SU-DHL-6 (cell line): ENCODE results near the gene TRIM27.

Experiments
- H2AFZ ChIP-seq: fragments of 200-600 bp; sonication (generic); 2 replicates; pipeline ENCODE4 v1.6.1; 2014; ENCODE audit warnings: low read depth, mild to moderate bottlenecking, moderate library complexity, mixed read lengths, antibody characterized with exemption, low read length; ENCODE audit not compliant: severe bottlenecking
- H3F3A ChIP-seq: fragments of 200-600 bp; shearing (Covaris generic); 2 replicates; pipeline ENCODE4 v1.6.0; 2016; ENCODE audit warnings: antibody characterized with exemption, mild to moderate bottlenecking; ENCODE audit not compliant: insufficient read depth
- H3K27ac ChIP-seq: fragments of 200-600 bp; sonication (generic); 2 replicates; pipeline ENCODE4 v1.5.1; 2016; ENCODE audit warnings: low read depth, mild to moderate bottlenecking, low read length, moderate library complexity, mixed read lengths
- H3K27me3 ChIP-seq: fragments of 200-600 bp; sonication (generic), shearing (Covaris generic); 2 replicates; pipeline ENCODE4 v1.6.0; 2014; ENCODE audit warnings: mild to moderate bottlenecking, low read length
- H3K36me3 ChIP-seq: fragments of 200-600 bp; sonication (generic); 2 replicates; pipeline ENCODE4 v1.6.1; 2014; ENCODE audit warnings: mild to moderate bottlenecking, low read length, mixed read lengths
- H3K4me2 ChIP-seq: fragments of 300-600, 200-600 bp; shearing (Covaris generic), sonication (generic); 2 replicates; pipeline ENCODE4 v1.6.0; 2014; ENCODE audit warnings: low read length, low read depth, mild to moderate bottlenecking; ENCODE audit not compliant: poor library complexity, severe bottlenecking
- H3K4me3 ChIP-seq: fragments of 200-600 bp; sonication (generic); 2 replicates; pipeline ENCODE4 v1.5.1; 2014; ENCODE audit warnings: antibody characterized with exemption, low read length, mild to moderate bottlenecking, mixed read lengths; ENCODE audit not compliant: insufficient read depth, poor library complexity, severe bottlenecking
- H3K79me2 ChIP-seq: fragments of 200-600 bp; sonication (generic); 2 replicates; pipeline ENCODE4 v1.6.1; 2014; ENCODE audit warnings: mild to moderate bottlenecking, low read length, moderate library complexity; ENCODE audit not compliant: insufficient read depth
- H3K9ac ChIP-seq: fragments of 200-600 bp; sonication (generic); 2 replicates; pipeline ENCODE4 v1.7.0; 2014; ENCODE audit warnings: mild to moderate bottlenecking, low read length
- H3K9me2 ChIP-seq: fragments of 200-600 bp; sonication (generic); replicated peaks from 2 replicates; pipeline ENCODE4 v1.6.1; 2014; ENCODE audit warnings: low read length; ENCODE audit not compliant: insufficient read depth
- H3K9me3 ChIP-seq: fragments of 200-600 bp; sonication (generic); 2 replicates; pipeline ENCODE4 v1.6.1; 2014; ENCODE audit warnings: low read length, mixed read lengths; ENCODE audit not compliant: insufficient read depth
- H4K20me1 ChIP-seq: fragments of 200-600 bp; sonication (generic); 2 replicates; pipeline ENCODE4 v1.6.1; 2014; ENCODE audit warnings: low read depth, mild to moderate bottlenecking, antibody characterized with exemption, low read length, moderate library complexity, mixed read lengths
- EZH2phosphoT487 ChIP-seq: fragments of 200-600 bp; sonication (generic), shearing (Covaris generic); conservative IDR thresholded peaks from 2 replicates; pipeline ENCODE4 v1.6.1; 2018; ENCODE audit warnings: mild to moderate bottlenecking, antibody characterized with exemption, low read length, moderate library complexity, mixed read lengths
- TF ChIP-seq, protein P1 (sequence below): fragments of 200-600 bp; sonication (generic); IDR thresholded peaks from one replicate; pipeline ENCODE4 v1.5.1; 2017; ENCODE audit warnings: antibody characterized with exemption, mild to moderate bottlenecking, low read length, moderate library complexity; ENCODE audit not compliant: insufficient read depth, poor library complexity, severe bottlenecking

TRIM27 gene

DNA sequence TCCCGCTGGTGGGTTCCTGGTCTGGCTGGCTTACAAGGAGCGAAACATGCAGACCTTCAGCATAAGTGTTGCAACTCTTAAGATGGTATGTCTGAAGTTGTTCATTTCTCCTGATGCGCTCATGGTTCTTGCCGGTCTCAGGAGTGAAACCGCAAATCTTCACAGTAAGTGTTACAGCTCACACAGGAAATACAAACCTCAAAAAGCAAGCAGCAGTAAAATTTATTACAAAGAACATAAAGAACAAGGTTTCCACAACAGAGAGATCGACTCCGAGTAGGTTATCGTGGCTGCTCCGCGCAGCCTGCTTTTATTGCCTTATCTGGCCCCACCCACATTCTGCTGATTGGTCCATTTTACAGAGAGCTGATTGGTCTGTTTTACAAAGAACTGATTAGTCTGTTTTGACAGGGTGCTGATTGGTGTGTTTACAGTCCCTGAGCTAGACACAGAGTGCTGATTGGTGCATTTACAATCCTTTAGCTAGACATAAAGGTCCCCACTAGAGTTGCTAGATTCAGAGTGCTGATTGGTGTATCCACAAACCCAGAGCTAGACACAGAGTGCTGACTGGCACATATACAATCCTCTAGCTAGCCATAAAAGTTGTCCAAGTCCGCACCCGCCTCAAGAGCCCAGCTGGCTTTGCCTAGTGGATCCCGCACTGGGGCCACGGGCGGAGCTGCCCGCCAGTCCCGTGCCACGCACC lies 39.2 kb downstream of the TRIM27 start:
- no peak overlapping the region for H3K4me2 ChIP-seq

DNA sequence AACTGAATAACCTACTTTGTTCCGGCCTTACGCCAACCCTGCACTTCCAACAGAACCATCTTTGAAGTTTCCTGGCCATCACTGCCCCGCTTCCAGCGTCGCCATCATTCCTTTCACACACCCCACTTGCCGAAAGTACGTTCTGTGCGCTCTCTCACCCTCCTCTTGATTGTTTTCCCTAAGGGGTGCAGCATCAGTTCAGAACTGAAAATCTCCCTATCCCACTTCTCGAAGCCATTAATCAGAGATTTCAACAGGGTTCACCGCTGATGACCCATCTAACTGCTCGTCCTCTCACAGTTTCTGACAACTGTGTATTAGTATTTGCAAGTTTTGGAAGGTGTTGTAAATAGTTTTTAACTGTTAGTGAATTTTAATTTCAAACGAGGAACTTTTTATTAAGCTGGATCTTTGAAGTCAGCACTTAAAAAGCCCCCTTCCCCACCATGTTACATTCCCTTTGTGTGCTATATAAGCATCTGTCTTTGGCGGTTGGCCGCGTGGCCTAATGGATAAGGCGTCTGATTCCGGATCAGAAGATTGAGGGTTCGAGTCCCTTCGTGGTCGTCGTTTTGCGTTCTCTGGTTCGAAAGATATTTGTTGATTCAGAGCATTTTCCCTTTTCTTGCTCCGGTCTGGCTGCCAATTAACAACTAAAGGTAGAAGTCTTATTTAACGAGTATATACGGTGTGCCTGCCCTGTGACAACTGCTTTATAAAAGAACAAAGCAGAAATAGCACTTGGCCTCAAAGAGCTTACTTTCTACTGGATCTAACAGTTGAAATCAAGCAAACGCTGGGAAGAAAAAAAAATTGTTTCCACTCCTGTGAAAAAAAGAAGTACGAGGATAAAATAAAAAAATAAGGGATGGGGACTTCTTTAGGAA lies 42.6 kb downstream of the TRIM27 start:
- Histone ChIP-seq H3K9me2 (no peaks in the 10 kb centered on the region), H3K4me3 (no peak overlapping the region), H3F3A (no peaks in the 10 kb centered on the region), H3K27me3 (no peaks in the 10 kb centered on the region), H3K9ac (no peak overlapping the region), H3K79me2 (no peaks in the 10 kb centered on the region), H3K4me2 (no peak overlapping the region), H3K27ac (no peak overlapping the region), H4K20me1 (no peaks in the 10 kb centered on the region), H3K9me3 (no peaks in the 10 kb centered on the region), H2AFZ (no peak overlapping the region), H3K36me3 (no peaks in the 10 kb centered on the region)
- TF ChIP-seq EZH2phosphoT487, result no peak
- TF ChIP-seq, protein P1, sequence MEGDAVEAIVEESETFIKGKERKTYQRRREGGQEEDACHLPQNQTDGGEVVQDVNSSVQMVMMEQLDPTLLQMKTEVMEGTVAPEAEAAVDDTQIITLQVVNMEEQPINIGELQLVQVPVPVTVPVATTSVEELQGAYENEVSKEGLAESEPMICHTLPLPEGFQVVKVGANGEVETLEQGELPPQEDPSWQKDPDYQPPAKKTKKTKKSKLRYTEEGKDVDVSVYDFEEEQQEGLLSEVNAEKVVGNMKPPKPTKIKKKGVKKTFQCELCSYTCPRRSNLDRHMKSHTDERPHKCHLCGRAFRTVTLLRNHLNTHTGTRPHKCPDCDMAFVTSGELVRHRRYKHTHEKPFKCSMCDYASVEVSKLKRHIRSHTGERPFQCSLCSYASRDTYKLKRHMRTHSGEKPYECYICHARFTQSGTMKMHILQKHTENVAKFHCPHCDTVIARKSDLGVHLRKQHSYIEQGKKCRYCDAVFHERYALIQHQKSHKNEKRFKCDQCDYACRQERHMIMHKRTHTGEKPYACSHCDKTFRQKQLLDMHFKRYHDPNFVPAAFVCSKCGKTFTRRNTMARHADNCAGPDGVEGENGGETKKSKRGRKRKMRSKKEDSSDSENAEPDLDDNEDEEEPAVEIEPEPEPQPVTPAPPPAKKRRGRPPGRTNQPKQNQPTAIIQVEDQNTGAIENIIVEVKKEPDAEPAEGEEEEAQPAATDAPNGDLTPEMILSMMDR, result no peak

More for the DNA sequence above, 39.2 kb downstream of the TRIM27 start:
- Histone ChIP-seq H3K9me2 (no peaks in the 10 kb centered on the region), H3K4me3 (no peak overlapping the region), H3K9me3 (no peaks in the 10 kb centered on the region), H4K20me1 (no peaks in the 10 kb centered on the region), H3K27me3 (no peaks in the 10 kb centered on the region), H3F3A (no peaks in the 10 kb centered on the region), H3K36me3 (no peaks in the 10 kb centered on the region), H3K9ac (no peak overlapping the region), H3K27ac (no peak overlapping the region), H2AFZ (no peak overlapping the region), H3K79me2 (no peaks in the 10 kb centered on the region)
- TF ChIP-seq, protein P1, result no peak
- no peak for TF ChIP-seq EZH2phosphoT487

DNA sequence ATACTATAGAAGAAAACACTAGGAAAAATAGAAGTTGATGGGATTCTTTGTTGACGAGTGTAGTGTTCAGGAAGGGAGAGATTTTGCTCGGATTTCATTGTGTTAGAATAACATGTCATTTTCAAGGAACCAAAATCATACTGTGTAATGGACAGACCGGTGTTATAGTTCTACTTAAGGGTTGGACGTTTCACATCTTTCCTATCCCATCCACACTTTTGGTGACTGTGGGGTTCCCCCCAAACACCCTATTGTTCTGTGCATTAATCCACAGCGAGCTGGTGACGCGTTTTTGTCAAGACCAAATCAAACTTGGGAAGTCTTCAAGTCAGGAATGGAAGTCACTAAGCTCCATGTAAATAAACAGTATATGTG lies 43.3 kb downstream of the TRIM27 start:
- Histone ChIP-seq H3K9me3 (no peaks in the 10 kb centered on the region), H3K9ac (no peak overlapping the region), H3K27me3 (no peaks in the 10 kb centered on the region), H4K20me1 (no peaks in the 10 kb centered on the region), H3K36me3 (no peaks in the 10 kb centered on the region), H2AFZ (no peak overlapping the region), H3K79me2 (no peaks in the 10 kb centered on the region), H3K4me3 (no peak overlapping the region), H3K9me2 (no peaks in the 10 kb centered on the region), H3F3A (no peaks in the 10 kb centered on the region), H3K27ac (no peak overlapping the region), H3K4me2 (no peak overlapping the region)
- TF ChIP-seq, protein P1, result no peak
- TF ChIP-seq EZH2phosphoT487, result no peak
